Testis (tissue), 3 donors: Measurements from ENCODE around the gene LONP1. TPM values are rescaled to one million over a fixed set of nuclear protein-coding genes. Genes with fewer than 3 reads are reported as not detected.

Source experiments
- DNase-seq: peaks from one replicate; pipeline ENCODE4 v3.0.0-alpha.2; 2019
- H3K27ac ChIP-seq, 2 donors: fragments of 200-600 bp; sonication (generic); one replicate each; pipeline ENCODE4 v1.5.1; 2019
- H3K27me3 ChIP-seq: fragments of 200-600 bp; sonication (generic); one replicate; pipeline ENCODE4 v1.5.1; 2019
- H3K36me3 ChIP-seq: fragments of 200-600 bp; sonication (generic); one replicate; pipeline ENCODE4 v1.5.1; 2017; ENCODE audit warnings: low read depth; ENCODE audit errors: missing control alignments
- H3K4me1 ChIP-seq: fragments of 200-600 bp; sonication (generic); one replicate; pipeline ENCODE4 v1.5.1; 2019
- H3K4me3 ChIP-seq, 2 donors: fragments of 200-600 bp; sonication (generic); one replicate each; pipeline ENCODE4 v1.5.1; 2017 to 2019
- H3K9me3 ChIP-seq: fragments of 200-600 bp; sonication (generic); one replicate; pipeline ENCODE4 v1.5.1; 2017
- CTCF ChIP-seq, 3 experiments: fragments of 450-650 bp in 2 of 3; fragments of 200-600 bp in 1 of 3; sonication (generic) in 1 of 3; IDR thresholded peaks; one replicate each; pipeline ENCODE4 v1.5.1; 2016 to 2019; ENCODE audit warnings: antibody characterized with exemption in 3 of 3, mild to moderate bottlenecking in 2 of 3, moderate library complexity in 1 of 3
- POLR2A ChIP-seq: fragments of 450-650 bp; IDR thresholded peaks from one replicate; pipeline ENCODE4 v1.6.1; 2017; ENCODE audit warnings: antibody characterized with exemption, mild to moderate bottlenecking, moderate library complexity
- WGBS, 2 donors: methylation state at CpG; one replicate each; pipeline ENCODE4 v1.1.5; 2018; 5-methylcytosine and 5-hydroxymethylcytosine counted together
- intact Hi-C: fragments of 100-400 bp; cut with DNase I; formaldehyde crosslinking; loops from one replicate; pipeline ENCODE4 v1.15.1; 2023; ENCODE audit warnings: low total_unique reads
- polyA plus RNA-seq: library from polyadenylated mRNA; stranded (reverse); fragments of 350-450 nt; fragmentation: Illumina TruSeq; extraction: RNeasy Lipid Tissue Mini Kit (QIAGEN cat#74804); gene quantifications from one replicate; pipeline ENCODE4 v1.2.3, GENCODE V29; 2014; ENCODE audit warnings: low read depth, low replicate concordance; ENCODE audit not compliant: insufficient read depth
- total RNA-seq, 2 donors: library from RNA; depleted of rRNA; stranded (reverse); fragments of >200 nt; gene quantifications; one replicate each; pipeline ENCODE4 v1.2.3, GENCODE V29; 2016

The LONP1 gene
- total and polyA plus RNA-seq, 3 donors from 2014 or later = 48.1 to 133 (median 100) TPM

GRCh38 chr19:5678071-5678718 lies 41.8 kb downstream of the LONP1 start:
- intact Hi-C loops = no loop called here
- Histone ChIP-seq H3K4me1 (peaks cover 10% of the 10 kb centered on the region), H3K27ac (no peak overlapping the region), H3K27me3 (no peaks in the 10 kb centered on the region), H3K36me3 (no peaks in the 10 kb centered on the region), H3K4me3 (no peak overlapping the region), H3K9me3 (no peaks in the 10 kb centered on the region)
- no peak for DNase-seq
- TF ChIP-seq CTCF (IDR thresholded peaks at IDR 0.05) = no peak
- no peak for TF ChIP-seq POLR2A
- WGBS, 2 donors = 86 to 100% methylated on average over 2 to 20 of the region's 22 CpGs

GRCh38 chr19:5677580-5677979 lies 42.4 kb downstream of the LONP1 start:
- no peak overlapping the region for H3K27ac ChIP-seq
- no peaks in the 10 kb centered on the region for H3K9me3 ChIP-seq
- H3K4me1 ChIP-seq = peaks cover 10% of the 10 kb centered on the region
- TF ChIP-seq CTCF (IDR thresholded peaks at IDR 0.05) (no peak), POLR2A (no peak)
- no peaks in the 10 kb centered on the region for H3K36me3 ChIP-seq
- no peak for DNase-seq
- H3K27me3 ChIP-seq = no peaks in the 10 kb centered on the region
- 85 to 89% methylated on average over 6 to 9 of the region's 9 CpGs for WGBS, 2 donors
- intact Hi-C loops = no loop called here
- no peak overlapping the region for H3K4me3 ChIP-seq

- WGBS, 2 donors = 84 to 89% methylated on average over 5 to 10 of the region's 10 CpGs
- intact Hi-C loops = no loop called here
- Histone ChIP-seq H3K4me1 (peaks cover 10% of the 10 kb centered on the region), H3K4me3 (no peak overlapping the region), H3K27me3 (no peaks in the 10 kb centered on the region), H3K36me3 (no peaks in the 10 kb centered on the region), H3K9me3 (no peaks in the 10 kb centered on the region), H3K27ac (no peak overlapping the region)
- TF ChIP-seq CTCF (IDR thresholded peaks at IDR 0.05) = no peak
- no peak for TF ChIP-seq POLR2A
- no peak for DNase-seq
Measured at GRCh38 chr19:5677136-5677535, 42.8 kb downstream of the LONP1 start.

- intact Hi-C loops = no loop called here
- 82% methylated on average over 13 of the region's 13 CpGs; no CpG with 5 or more reads in 1 of the 2 donors for WGBS, 2 donors
Measured at GRCh38 chr19:5676772-5677105, 43.2 kb downstream of the LONP1 start.

More at GRCh38 chr19:5676772-5677105, 43.2 kb downstream of the LONP1 start:
- no peaks in the 10 kb centered on the region for H3K27me3 ChIP-seq
- H3K27ac ChIP-seq = no peak overlapping the region
- H3K4me3 ChIP-seq = no peak overlapping the region
- H3K4me1 ChIP-seq = peaks cover 10% of the 10 kb centered on the region
- no peak for DNase-seq
- H3K9me3 ChIP-seq = no peaks in the 10 kb centered on the region
- TF ChIP-seq POLR2A = no peak
- no peak for TF ChIP-seq CTCF (IDR thresholded peaks at IDR 0.05)
- H3K36me3 ChIP-seq = no peaks in the 10 kb centered on the region
